ENCODE data around the gene INPP5A. TPM values are rescaled to one million over a fixed set of nuclear protein-coding genes. Genes with fewer than 3 reads are reported as not detected.

INPP5A gene
- total RNA-seq, 1 experiment from 2014 or later: 12.3 TPM

GRCh38 chr10:132499367-132499685, 38.3 kb upstream of the INPP5A start:
- Histone ChIP-seq H2AFZ (ENCODE audit: low read depth, low read length, poor library complexity, severe bottlenecking) (no peak overlapping the region), H3K4me1 (ENCODE audit: control insufficient read depth in 1 of 2, insufficient read depth in 2 of 2, low read length in 2 of 2) (no peaks in the 10 kb centered on the region), H3K4me2 (ENCODE audit: low read length) (no peak overlapping the region), H3K27ac (ENCODE audit: low read depth, low read length) (no peak overlapping the region), H4K20me1 (ENCODE audit: insufficient read depth) (no peaks in the 10 kb centered on the region), H3K36me3 (ENCODE audit: control insufficient read depth in 1 of 2, insufficient read depth in 2 of 2, low read length in 2 of 2) (no peaks in the 10 kb centered on the region), H3K27me3 (ENCODE audit: insufficient read depth, low read length) (no peaks in the 10 kb centered on the region), H3K4me3 (replicated peaks in 1 of 2; ENCODE audit: low read depth in 1 of 2, low read length in 2 of 2) (no peak overlapping the region), H3K9ac (ENCODE audit: low read length) (no peak overlapping the region), H3K9me3 (ENCODE audit: control insufficient read depth in 1 of 2, insufficient read depth in 1 of 2, low read depth in 1 of 2, low read length in 2 of 2) (no peaks in the 10 kb centered on the region), H3K79me2 (ENCODE audit: insufficient read depth, low read length) (no peaks in the 10 kb centered on the region), H3K9me2 (ENCODE audit: insufficient read depth) (no peaks in the 10 kb centered on the region)
- DNase-seq (ENCODE audit: low read depth, low spot score): no peak
- ChIA-PET RAD21 (ENCODE audit: low non-redundant PET in 1 of 2, low total read pairs in 2 of 2, uncharacterized antibody in 2 of 2, unreplicated experiment in 2 of 2) (no interaction called here), CTCF (no interaction called here), POLR2A (no interaction called here)
- ATAC-seq: no peak
- intact Hi-C loops (cut with micrococcal nuclease): no loop called here
- TF ChIP-seq YY1 (IDR thresholded peaks at IDR 0.05; ENCODE audit: extremely low read depth, insufficient replicate concordance, low read depth, low read length) (no peak), SP1 (IDR thresholded peaks at IDR 0.05; ENCODE audit: low read depth) (no peak), MAX (IDR thresholded peaks at IDR 0.05) (no peak), SIN3A (IDR thresholded peaks at IDR 0.05; ENCODE audit: low read depth) (no peak), EGR1 (IDR thresholded peaks at IDR 0.05; ENCODE audit: low read depth) (no peak), RAD21 (IDR thresholded peaks at IDR 0.05; ENCODE audit: low read depth) (no peak), EZH2phosphoT487 (IDR thresholded peaks at IDR 0.05; ENCODE audit: borderline replicate concordance) (no peak), POLR2AphosphoS5 (IDR thresholded peaks at IDR 0.05; ENCODE audit: low read depth, low read length) (no peak), CEBPB (IDR thresholded peaks at IDR 0.05; ENCODE audit: low read depth) (no peak), JUND (IDR thresholded peaks at IDR 0.05) (no peak), CTCF (IDR thresholded peaks at IDR 0.05 in 2 of 3, conservative IDR thresholded peaks at IDR 0.05 in 1 of 3; ENCODE audit: borderline replicate concordance in 1 of 3, insufficient read depth in 1 of 3, low read depth in 2 of 3, low read length in 2 of 3) (no peak), FOSL1 (IDR thresholded peaks at IDR 0.05; ENCODE audit: low read depth) (no peak), EZH2 (IDR thresholded peaks at IDR 0.05) (no peak)
- TF ChIP-seq, protein P1, sequence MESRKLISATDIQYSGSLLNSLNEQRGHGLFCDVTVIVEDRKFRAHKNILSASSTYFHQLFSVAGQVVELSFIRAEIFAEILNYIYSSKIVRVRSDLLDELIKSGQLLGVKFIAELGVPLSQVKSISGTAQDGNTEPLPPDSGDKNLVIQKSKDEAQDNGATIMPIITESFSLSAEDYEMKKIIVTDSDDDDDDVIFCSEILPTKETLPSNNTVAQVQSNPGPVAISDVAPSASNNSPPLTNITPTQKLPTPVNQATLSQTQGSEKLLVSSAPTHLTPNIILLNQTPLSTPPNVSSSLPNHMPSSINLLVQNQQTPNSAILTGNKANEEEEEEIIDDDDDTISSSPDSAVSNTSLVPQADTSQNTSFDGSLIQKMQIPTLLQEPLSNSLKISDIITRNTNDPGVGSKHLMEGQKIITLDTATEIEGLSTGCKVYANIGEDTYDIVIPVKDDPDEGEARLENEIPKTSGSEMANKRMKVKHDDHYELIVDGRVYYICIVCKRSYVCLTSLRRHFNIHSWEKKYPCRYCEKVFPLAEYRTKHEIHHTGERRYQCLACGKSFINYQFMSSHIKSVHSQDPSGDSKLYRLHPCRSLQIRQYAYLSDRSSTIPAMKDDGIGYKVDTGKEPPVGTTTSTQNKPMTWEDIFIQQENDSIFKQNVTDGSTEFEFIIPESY (IDR thresholded peaks at IDR 0.05; ENCODE audit: extremely low read depth, insufficient replicate concordance, low read length): no peak
- BruUV-seq (replicated peaks): no TSS peak
